GM19193 (cell line): ENCODE data around the gene NEBL.

Experiments used
- POLR2A ChIP-seq: IDR thresholded peaks from 4 replicates; pipeline ENCODE4 v1.6.1; 2011; ENCODE audit not compliant: insufficient read depth, insufficient read length; ENCODE audit errors: extremely low read depth

NEBL gene

GRCh38 chr10:20883552-20883951 is 13.6 kb downstream of the NEBL start:
- TF ChIP-seq POLR2A: no peak

- TF ChIP-seq POLR2A: no peak
These were observed 15.0 kb downstream of the NEBL start for GRCh38 chr10:20882091-20882490.

GRCh38 chr10:20879136-20879535 is 18.0 kb downstream of the NEBL start:
- TF ChIP-seq POLR2A: no peak

- TF ChIP-seq POLR2A: no peak
These were observed 18.8 kb downstream of the NEBL start for GRCh38 chr10:20877986-20878983.

GRCh38 chr10:20877554-20877953 is 19.6 kb downstream of the NEBL start:
- no peak for TF ChIP-seq POLR2A

- no peak for TF ChIP-seq POLR2A
These were observed 22.9 kb downstream of the NEBL start for GRCh38 chr10:20874261-20874660.

GRCh38 chr10:20871970-20872369 is 25.1 kb downstream of the NEBL start:
- TF ChIP-seq POLR2A: no peak

- TF ChIP-seq POLR2A: no peak
These were observed 26.3 kb downstream of the NEBL start for GRCh38 chr10:20870834-20871233.

GRCh38 chr10:20863008-20863407 is 34.1 kb downstream of the NEBL start:
- TF ChIP-seq POLR2A: no peak

- TF ChIP-seq POLR2A: no peak
These were observed 38.6 kb downstream of the NEBL start for GRCh38 chr10:20858292-20859124.

GRCh38 chr10:20856484-20856883 is 40.6 kb downstream of the NEBL start:
- TF ChIP-seq POLR2A: no peak

- TF ChIP-seq POLR2A: no peak
These were observed 41.6 kb downstream of the NEBL start for GRCh38 chr10:20855398-20856038.

GRCh38 chr10:20853276-20853675 is 43.8 kb downstream of the NEBL start:
- TF ChIP-seq POLR2A: no peak

GRCh38 chr10:20852303-20852702 is 44.8 kb downstream of the NEBL start:
- TF ChIP-seq POLR2A: no peak

GRCh38 chr10:20847512-20847911 is 49.6 kb downstream of the NEBL start:
- TF ChIP-seq POLR2A: no peak

GRCh38 chr10:20846263-20846662 is 50.8 kb downstream of the NEBL start:
- no peak for TF ChIP-seq POLR2A

GRCh38 chr10:20841419-20841818 is 55.7 kb downstream of the NEBL start:
- TF ChIP-seq POLR2A: no peak
